Hematopoietic multipotent progenitor cell treated with erythropoietin and hydrocortisone succinate and interleukin-3 and kit ligand, for 8 days (in vitro differentiated cells): ENCODE data around the gene ATF7.
"Not testable (repeated sequence)": the region's sequence is repeated elsewhere in the genome, so short reads cannot be mapped to it uniquely, and the experiment has no call there.

Experiments used
- DNase-seq: peaks from one replicate; pipeline ENCODE4 v3.0.0-alpha.2; 2015

ATF7 gene

DNA sequence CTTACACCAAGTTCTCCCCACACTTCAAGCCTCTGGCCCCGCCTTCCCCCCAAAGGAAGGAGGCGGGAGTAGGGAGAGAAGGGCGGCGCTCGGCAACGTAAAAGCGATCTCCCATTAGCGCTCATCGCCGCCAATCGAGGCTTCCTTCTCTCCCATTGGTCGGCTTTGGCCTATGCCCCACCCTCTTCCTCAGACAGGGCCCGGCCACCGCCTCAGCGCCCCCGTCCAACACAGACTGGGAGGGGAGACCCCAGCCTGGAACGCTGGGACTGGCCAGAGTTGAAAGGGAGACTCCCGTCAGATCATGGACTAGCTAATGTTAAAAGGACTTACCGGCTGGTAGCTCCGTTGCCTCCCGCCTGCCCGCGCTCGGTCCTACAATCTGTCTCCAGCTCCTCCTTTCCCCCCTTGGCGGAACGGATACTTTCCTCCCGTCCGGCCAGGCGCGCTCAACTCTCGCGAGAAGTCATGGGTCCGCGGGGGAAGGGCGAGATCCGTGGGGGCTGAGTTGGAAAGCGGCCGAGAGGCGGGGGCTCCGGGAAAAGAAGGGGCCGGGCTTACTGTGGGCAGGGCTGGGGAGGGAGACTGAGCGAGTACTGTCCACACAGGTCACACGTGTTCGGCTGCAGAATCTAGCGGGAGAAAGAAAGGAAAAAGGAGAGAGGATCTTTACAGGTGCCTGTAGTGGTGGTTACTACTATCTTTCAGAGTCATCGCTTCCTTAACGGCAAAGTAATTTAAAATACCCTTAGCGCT, at the start of gene ATF7:
Gene ATF7, minus strand, starts transcription at position 437 of the 756 bp plus-strand sequence. CDS start 25,382 bp downstream, outside the sequence.
- peak; percentile 98 for DNase-seq

DNA sequence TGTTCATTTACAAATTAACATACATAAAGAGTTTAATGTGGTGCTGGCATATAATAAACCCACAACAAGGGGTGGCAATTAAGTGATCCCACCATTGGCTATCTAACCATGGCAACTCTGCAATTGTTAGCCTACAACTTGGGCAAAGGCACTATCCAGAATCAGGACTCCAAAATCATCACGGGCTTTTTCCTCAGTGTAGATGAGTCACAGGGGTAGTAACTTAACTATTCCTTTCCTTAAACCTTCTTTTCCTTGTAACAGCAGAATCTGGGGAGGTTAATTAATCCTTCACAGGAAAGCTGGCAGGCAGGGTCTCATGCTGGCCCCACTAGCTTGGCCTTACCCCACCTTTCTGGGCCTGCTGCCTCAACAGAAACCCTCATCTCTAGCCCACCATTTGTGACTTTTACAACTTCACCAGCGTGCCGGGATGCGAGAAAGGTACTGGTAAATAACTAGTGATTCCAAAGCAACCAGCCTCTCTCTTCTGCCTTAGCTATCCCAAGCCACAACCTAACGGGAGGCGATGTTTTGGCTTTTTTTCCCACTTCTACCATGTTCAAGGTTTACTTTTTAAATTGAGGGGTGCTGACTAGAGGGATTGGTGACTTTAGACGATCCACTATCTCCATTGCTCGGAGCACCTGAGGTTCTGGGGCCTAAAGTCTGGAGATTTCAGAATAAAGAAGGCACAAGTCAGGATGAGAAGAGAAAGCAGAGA, 49.0 kb upstream of the ATF7 start:
- peak; percentile 19 for DNase-seq

DNA sequence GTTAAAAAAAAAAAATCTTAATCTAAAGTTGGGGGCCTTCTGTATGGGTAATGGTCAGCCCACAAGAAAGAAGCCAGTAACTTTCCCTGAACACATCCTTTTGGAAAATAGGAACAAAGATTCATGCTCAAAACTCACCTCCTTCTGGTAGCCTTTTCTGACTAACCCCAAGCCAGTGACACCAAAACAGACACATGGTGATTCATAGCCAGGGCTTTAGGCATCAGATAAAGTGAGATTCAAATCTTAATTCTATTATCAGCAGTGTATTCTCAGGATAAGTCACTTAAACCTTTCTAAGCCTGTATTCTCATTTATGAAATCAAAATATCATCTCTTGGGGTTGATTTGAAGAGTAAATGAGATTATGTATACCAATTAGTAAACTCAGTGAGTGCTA, 44.8 kb upstream of the ATF7 start:
- DNase-seq: no peak

DNA sequence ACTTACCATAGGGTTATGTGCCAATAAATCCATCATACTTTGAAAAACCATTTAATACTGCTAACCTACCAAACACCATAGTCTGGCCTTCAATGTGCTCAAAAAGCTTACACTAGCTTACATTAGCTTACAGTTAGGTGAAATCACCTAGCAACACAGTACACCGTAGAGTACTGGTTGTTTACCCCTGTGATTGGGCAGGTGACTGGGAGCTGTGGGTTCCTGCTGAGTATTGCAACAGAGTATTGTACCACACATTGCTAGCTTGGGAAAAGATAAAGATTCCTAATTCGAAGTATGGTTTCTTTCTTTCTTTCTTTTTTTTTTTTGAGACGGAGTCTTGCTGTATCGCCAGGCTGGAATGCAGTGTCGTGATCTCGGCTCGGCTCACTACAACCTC, 44.1 kb upstream of the ATF7 start:
- DNase-seq: no peak

DNA sequence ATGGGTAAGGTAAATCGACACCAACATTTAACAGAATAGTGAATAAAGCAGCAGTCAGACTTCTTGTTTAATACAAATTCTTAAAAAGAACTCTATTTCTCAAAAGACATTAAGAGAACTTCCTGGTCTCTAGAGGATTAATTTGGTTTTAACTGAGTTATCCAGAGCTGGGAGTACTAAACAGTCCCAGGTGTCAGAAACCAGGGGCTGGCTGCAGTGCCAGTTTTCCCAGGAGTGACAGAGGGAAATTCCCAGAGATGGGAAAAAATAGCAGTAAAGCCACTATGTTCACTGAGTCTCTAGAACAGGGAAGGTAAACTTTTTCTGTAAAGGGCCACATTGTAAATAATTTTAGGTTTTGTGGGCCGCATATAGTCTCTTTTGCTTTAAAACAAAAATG, 40.9 kb upstream of the ATF7 start:
- DNase-seq: no peak

DNA sequence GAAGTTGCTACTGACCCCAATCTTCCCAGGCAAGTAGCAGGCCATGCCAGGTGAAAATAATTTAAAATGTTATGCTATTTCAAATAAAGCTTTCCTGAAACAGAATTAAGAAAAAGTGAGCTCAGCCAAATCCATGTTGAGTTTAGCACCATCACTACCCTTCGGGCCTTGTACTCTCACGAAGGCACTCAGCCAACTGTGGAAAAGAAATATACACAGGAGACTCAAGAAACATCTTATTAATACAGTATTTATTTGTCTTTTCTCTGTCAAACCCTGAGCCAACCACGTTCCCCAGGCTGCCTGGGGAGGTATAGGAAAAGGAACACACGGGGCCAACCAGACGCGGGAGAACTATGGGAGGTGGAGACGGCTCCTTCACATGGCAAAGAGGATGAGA, 38.8 kb upstream of the ATF7 start:
- no peak for DNase-seq

DNA sequence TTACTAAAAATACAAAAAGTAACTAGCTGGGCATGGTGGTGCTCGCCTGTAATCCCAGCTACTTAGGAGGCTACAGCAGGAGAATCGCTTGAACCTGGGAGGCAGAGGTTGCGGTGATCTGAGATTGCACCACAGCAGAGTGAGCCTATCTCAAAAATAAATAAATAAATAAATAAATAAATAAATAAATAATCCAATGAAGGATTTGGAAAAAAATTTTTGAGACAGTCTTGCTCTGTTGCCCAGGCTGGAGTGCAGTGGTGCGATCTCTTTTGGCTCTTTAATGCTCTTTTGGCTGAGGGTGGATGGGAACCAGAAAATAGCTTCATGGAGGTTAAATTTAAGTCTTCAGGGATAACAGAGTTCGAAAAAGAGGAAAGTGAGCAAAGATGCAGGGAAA, 38.0 kb upstream of the ATF7 start:
- DNase-seq: no peak

DNA sequence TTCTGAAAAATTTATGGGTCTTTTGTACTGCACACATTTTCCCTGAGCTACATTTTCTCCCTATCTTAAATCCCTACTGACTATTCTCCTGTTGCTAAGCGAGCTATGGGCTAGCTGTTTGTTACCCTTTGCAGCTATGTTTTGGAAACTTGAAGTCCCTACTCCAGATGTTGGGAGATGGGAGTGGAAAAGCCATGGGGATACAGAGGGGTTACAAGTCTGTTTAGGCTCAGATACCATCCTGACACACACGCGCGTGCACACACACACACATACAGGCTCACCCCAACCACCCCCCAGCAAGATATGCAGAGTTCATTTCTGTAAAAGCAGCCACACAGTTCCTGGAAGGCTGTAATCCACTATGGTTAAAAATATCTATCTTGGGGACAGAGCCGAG, 33.9 kb upstream of the ATF7 start:
- no peak for DNase-seq

DNA sequence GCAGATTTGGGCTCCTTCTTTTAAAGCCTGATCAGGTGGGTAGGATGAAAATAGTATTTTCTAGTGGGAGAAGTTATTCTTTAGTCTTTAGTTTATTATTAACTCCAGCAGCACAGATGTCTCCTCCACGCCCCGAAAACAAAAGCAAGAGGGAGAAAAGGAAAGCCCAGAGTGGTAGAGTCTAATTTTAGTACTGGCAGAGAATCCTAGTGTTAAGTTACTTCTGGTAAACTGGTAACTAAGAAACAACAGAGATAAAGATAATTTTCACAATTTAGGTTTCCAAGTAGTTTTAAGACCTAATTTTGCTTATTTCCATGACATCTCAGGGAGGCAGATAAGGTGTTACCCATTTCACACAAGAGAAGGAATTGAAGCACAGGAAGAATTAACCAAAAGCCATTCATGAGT, 33.4 kb upstream of the ATF7 start:
- no peak for DNase-seq

DNA sequence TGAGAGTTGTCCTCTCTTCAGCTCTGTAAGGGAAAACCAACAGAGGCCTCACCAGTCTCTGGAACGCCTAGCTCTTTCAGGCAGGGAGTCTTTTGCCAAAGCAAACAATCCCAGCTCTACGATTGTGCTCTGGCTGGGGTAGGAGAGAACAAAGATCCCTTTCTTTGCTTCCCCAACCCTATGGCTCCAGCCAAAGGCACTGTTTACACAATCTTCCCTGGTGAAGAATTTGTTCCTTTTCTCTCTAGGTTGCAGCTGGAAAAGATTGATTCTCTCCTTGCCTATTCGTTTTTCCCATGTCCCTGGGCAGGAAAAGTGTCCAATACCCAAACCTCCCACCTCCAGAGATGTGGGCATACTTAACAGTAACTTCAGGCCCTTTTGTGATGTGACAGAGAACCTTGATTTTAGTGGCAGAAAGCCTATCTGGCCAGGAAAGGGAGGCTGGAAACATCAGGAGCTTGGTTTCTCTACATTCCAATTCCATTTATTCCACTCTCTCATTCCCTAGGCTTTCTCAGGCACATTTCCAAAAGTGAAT, 32.9 kb upstream of the ATF7 start:
- DNase-seq: no peak

DNA sequence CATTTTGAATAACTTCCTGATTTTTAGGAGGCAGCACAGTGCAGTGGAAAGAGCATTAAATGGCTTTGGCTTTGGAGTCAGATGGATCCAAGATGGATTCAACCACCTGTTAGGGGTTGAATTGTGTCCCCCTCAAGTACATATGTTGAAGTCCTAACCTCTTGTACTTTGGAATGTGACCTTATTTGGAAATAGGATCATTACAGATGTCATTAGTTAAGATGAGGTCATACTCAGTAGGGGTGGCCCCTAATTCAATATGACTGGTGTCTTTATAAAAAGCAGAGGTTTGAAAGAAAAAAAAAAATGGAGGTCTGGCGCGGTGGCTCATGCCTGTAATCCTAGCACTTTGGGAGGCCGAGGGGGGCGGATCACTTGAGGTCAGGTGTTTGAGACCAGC, 30.9 kb upstream of the ATF7 start:
- DNase-seq: no peak

DNA sequence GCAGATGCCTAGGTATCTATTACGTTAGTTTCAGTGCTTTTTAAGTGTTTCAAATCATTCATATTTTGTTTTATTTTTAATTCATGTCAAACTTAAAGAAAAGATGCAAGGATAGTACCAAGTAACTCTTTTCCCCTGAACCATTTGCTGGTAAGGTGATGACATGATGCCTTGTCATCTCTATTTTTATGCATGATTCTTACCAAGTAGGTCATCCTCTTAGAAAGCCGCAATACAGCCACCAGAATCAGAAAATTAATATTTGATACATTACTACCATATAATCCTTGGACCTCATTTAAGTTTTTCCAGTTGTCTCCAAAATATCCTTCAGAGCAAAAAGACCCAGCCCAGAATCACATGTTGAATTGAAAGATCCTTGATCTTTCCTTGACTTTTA, 27.4 kb upstream of the ATF7 start:
- no peak for DNase-seq

DNA sequence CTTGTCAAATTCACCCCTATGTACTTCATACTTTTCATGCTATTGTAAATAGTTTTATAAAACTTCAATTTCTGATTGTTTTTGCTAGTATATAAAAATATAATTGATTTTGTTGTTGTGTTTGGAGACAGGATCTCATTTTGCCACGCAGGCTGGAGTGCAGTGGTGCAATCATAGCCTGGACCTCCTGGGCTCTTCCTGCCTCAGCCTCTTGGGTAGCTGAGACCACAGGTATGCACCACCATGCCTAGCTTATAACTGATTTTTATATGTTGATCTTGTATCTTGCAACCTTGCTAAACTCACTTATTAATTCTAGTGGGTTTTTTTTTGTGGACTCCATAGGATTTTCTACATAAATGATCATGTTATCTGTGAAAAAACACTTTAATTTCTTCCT, 26.2 kb upstream of the ATF7 start:
- no peak for DNase-seq

DNA sequence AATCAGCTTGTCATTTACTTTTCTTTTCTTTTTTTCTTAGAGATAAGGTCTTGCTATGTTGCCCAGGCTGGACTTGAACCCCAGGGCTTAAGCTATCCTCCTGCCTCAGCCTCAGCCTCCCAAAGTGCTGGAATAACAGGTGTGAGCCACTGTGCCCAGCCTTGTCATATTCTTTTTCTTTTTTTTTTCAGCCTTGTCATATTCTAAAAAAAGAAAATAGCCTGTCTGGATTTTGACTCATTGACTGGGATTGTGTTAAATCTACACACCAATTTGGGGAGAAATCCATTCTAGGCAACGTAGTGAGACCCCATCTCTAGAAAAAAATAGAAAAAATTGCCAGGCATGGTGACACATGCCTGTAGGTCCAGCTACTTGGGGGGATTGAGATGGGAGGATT, 25.6 kb upstream of the ATF7 start:
- no peak for DNase-seq

DNA sequence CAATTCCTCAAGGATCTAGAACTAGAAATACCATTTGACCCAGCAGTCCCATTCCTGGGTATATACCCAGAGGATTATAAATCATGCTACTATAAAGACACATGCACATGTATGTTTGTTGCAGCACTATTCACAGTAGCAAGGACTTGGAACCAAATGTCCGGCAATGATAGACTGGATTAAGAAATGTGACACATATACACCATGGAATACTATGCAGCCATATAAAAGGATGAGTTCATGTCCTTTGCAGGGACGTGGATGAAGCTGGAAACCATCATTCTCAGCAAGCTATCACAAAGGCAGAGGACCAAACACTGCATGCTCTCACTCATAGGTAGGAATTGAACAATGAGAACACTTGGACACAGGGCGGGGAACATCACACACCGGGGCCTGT, 20.1 kb upstream of the ATF7 start:
- DNase-seq: not testable (repeated sequence)

DNA sequence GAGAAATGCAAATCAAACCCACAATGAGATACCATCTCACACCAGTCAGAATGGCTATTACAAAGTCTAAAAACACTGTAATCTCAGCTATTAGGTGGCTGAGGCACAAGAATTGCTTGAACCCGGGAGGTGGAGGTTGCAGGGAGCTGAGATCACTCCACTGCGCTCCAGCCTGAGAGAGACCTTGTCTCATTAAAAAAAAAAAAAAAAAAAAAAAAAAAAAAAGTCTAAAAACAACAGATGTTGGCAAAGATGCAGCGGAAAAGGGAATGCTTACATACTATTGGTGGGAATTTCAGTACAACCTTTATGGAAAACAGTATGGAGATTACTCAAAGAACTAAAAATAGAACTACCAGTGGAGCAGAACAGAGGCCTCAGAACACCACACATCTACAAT, 19.0 kb upstream of the ATF7 start:
- no peak for DNase-seq

DNA sequence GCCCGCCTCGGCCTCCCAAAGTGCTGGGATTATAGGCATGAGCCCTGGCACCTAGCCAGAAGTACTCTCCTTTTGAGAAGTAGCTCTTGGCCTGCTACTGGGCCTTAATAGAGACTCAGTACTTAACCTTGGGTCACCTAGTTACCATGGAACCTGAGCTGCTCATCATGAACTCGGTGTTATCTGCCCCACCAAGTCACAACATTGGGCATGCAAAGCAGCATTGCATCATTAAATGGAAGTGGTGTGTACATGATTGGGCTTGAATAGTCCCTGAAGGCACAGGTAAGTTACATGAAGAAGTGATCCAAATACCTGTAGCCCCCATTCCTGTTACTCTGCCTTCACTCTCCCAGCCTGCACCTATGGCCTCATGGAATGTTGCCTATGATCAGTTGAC, 18.0 kb upstream of the ATF7 start:
- DNase-seq: no peak

DNA sequence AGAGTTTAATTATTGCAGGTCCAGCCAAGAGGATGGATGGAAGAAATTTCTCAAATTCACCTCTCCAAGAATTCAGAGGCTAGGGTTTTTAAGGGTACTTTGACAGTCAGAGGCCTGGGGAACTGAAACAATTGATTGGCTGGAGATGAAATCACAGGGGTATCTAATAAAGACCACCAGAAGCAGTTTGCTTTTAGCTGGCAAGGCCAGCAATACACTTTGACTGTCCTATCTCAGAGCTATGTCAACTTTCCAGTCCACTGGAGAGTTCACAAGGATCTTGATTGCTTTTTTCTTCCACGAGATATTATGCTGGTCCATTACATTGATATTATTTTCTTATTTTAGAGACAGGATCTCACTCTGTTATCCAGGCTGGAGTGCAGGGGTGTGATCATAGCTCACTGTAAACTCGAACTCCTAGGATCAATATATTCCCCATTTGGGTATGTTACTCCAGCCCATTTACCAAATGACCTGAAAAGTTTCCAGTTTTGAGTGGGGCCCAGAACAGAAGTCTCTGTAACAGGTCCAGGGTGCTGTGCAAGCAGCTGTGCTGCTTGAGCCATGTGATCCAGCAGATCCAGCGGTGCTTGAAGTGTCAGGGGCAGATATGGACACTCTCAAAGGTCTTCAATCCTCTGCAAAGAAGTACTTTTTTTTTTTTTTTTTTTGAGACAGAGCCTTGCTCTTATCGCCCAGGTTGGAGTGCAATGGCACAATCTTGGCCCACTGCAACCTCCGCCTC, 17.2 kb upstream of the ATF7 start:
- no peak for DNase-seq

DNA sequence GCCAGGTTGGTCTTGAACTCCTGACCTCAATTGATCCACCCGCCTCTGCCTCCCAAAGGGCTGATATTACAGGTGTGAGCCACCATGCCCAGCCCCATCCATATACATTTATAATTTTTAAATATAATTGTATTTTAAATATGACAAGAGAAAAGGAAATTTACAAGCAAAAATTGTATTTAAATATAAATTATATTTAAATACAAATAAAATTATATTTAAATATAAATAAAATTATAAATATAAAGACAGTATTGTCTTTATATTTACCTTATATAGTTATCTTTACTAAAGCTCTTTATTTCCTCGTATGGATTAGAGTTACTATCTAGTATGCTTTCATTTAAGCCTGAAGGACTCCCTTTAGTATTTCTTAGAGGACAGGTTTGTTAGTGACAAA, 11.9 kb upstream of the ATF7 start:
- no peak for DNase-seq

DNA sequence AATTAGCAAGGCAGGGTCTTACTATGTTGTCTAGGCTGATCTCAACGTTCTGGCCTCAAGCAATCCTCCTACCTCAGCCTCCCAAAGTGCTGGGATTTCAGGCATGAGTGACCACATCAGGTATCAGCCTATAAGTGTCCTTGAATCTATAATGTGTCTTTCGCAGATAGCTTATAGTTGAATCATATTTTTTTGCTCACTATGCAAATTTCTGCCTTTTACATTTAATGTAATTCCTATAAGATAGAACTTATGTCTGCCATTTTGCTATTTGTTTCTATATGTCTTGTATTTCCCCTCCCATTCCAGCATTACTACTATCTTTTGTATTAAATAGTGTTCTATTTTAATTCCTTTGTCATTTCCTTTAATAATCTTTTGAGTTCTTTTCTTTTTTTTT, 10.5 kb upstream of the ATF7 start:
- no peak for DNase-seq

DNA sequence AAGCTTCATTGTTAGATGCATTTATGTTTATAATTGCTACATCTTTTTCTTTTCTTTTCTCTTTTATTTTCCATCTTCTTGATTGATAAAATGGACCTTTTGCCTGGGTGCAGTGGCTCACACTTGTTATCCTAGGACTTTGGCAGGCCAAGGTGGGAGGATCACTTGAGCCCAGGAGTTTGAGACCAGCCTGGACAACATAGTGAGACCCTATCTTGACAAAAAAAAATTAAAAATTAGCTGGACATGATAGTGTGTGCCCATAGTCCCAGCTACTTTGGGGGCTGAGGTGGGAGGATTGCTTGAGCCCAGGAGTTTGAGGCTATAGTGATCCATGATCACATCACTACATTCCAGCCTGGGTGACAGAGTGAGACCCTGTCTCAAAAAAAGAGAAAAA, 9.5 kb upstream of the ATF7 start:
- DNase-seq: not testable (repeated sequence)

DNA sequence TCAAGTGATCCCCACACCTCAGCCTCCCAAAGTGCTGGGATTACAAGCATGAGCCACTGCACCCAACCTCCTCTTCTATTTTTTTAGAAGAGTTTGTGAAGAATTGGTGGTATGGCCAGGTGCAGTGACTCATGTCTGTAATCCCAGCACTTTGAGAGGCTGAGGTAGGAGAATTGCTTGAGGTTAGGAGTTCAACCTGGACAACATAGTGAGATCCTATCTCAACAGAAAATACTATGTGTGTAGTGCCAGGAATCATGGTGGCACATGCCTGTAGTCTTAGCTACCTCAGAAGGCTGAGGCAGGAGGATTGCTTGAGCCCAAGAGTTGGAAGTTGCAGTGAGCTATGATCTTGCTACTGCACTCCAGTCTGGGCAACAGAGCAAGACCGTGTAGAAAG, 5.5 kb upstream of the ATF7 start:
- no peak for DNase-seq

DNA sequence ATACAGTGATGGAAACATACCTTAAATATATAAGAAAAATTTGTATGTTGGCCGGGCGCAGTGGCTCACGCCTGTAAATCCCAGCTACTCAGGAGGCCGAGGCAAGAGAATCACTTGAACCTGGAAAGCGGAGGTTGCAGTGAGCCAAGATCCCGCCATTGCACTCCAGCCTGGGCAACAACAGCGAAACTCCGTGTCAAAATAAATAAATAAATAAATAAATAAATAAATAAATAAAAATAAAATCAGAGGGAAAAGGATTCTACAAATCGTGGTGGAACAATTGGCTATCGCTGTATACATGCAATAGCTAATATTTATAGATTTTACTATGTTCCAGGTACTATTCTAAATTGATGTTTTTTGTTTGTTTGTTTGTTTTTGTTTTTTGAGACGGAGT, 1.7 kb upstream of the ATF7 start:
- DNase-seq: no peak

DNA sequence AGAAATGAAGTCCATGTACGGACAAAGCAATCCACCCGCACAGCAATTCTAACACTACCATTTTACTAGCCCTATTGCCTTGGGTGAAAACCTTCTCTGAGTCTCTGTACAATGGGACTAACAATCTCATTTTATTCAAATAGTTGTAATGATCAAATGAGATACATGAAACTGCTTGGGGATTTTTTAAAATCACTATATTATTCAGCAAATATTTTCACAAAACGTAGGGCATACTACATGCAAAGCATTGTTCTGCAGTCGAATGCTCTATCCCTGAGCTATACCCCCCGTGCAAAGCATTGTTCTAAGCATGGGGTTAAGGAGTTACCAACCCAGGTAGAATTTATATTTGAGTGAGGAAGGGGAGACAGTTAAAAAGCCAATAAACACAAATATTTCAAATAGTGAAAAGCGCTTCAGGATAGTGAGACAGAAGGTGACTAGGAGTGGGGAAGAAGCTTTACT, 554 bp upstream of the ATF7 start:
- DNase-seq: no peak
